Loucy (cell line): ENCODE results near the gene IL18.

Source experiments
- H2AFZ ChIP-seq: fragments of 200-600 bp; sonication (generic); 2 replicates; pipeline ENCODE4 v1.6.0; 2016; ENCODE audit warnings: antibody characterized with exemption, mild to moderate bottlenecking, low read length, moderate library complexity
- H3F3A ChIP-seq: fragments of 200-600 bp; 2 replicates; pipeline ENCODE4 v1.6.0; 2016; ENCODE audit warnings: antibody characterized with exemption, low read depth, mild to moderate bottlenecking
- H3K27me3 ChIP-seq: fragments of 200-600 bp; sonication (generic); 2 replicates; pipeline ENCODE4 v1.6.1; 2014; ENCODE audit warnings: low read length, mild to moderate bottlenecking; ENCODE audit not compliant: insufficient read depth, poor library complexity, severe bottlenecking
- H3K36me3 ChIP-seq: fragments of 200-600 bp; sonication (generic); 2 replicates; pipeline ENCODE4 v1.6.1; 2016; ENCODE audit warnings: low read length; ENCODE audit not compliant: insufficient read depth
- H3K4me1 ChIP-seq: fragments of 200-600 bp; sonication (generic); 2 replicates; pipeline ENCODE4 v1.5.1; 2014; ENCODE audit warnings: low read length, mild to moderate bottlenecking; ENCODE audit not compliant: insufficient read depth, poor library complexity, severe bottlenecking
- H3K4me2 ChIP-seq: fragments of 200-600 bp; sonication (generic); 2 replicates; pipeline ENCODE4 v1.6.0; 2014; ENCODE audit warnings: antibody characterized with exemption, low read length, low read depth, mild to moderate bottlenecking; ENCODE audit not compliant: poor library complexity, severe bottlenecking
- H3K4me3 ChIP-seq: fragments of 200-600 bp; sonication (generic); 2 replicates; pipeline ENCODE4 v1.5.1; 2014; ENCODE audit warnings: low read length, mild to moderate bottlenecking, mixed read lengths; ENCODE audit not compliant: poor library complexity, severe bottlenecking
- H3K79me2 ChIP-seq: fragments of 200-600 bp; sonication (generic); 2 replicates; pipeline ENCODE4 v1.6.1; 2014; ENCODE audit warnings: low read length; ENCODE audit not compliant: insufficient read depth
- H3K9ac ChIP-seq: fragments of 200-600 bp; sonication (generic); 2 replicates; pipeline ENCODE4 v1.6.0; 2014; ENCODE audit warnings: mild to moderate bottlenecking, low read depth, low read length, moderate library complexity; ENCODE audit not compliant: poor library complexity, severe bottlenecking
- H3K9me2 ChIP-seq: fragments of 200-600 bp; sonication (generic); replicated peaks from 2 replicates; pipeline ENCODE4 v1.6.1; 2016; ENCODE audit warnings: low read depth, low read length, mixed read lengths
- H3K9me3 ChIP-seq: fragments of 200-600 bp; sonication (generic); 2 replicates; pipeline ENCODE4 v1.6.1; 2014; ENCODE audit warnings: mild to moderate bottlenecking, antibody characterized with exemption, low read length, low read depth; ENCODE audit not compliant: insufficient read depth
- H4K20me1 ChIP-seq: fragments of 200-600 bp; sonication (generic); 2 replicates; pipeline ENCODE4 v1.6.0; 2014; ENCODE audit warnings: antibody characterized with exemption, low read length, mild to moderate bottlenecking; ENCODE audit not compliant: insufficient read depth, poor library complexity, severe bottlenecking
- CTCF ChIP-seq: fragments of 200-600 bp; sonication (generic); conservative IDR thresholded peaks from 2 replicates; pipeline ENCODE4 v1.5.1; 2014; ENCODE audit warnings: mild to moderate bottlenecking, antibody characterized with exemption, low read length
- EZH2phosphoT487 ChIP-seq: fragments of 200-600 bp; IDR thresholded peaks from 2 replicates; pipeline ENCODE4 v1.6.1; 2018; ENCODE audit warnings: antibody characterized with exemption, mild to moderate bottlenecking, moderate library complexity, borderline replicate concordance

IL18 gene

GRCh38 chr11:112103446-112103845 lies 60.4 kb downstream of the IL18 start:
- Histone ChIP-seq H3K79me2 (no peaks in the 10 kb centered on the region), H2AFZ (no peak overlapping the region), H3K4me1 (no peaks in the 10 kb centered on the region), H3K36me3 (no peaks in the 10 kb centered on the region), H3K9me3 (no peaks in the 10 kb centered on the region), H3K9me2 (no peaks in the 10 kb centered on the region), H3K4me3 (no peak overlapping the region), H3K4me2 (no peak overlapping the region), H4K20me1 (no peaks in the 10 kb centered on the region), H3K9ac (no peak overlapping the region), H3F3A (no peaks in the 10 kb centered on the region), H3K27me3 (no peaks in the 10 kb centered on the region)
- TF ChIP-seq CTCF (no peak), EZH2phosphoT487 (no peak)

- no peak overlapping the region for H3K4me2 ChIP-seq
- no peaks in the 10 kb centered on the region for H4K20me1 ChIP-seq
- no peak overlapping the region for H2AFZ ChIP-seq
- H3K36me3 ChIP-seq: peaks cover 4% of the 10 kb centered on the region; the same call in 1 of the 2 replicates
- no peak overlapping the region for H3K9ac ChIP-seq
- TF ChIP-seq CTCF (no peak), EZH2phosphoT487 (no peak)
- no peaks in the 10 kb centered on the region for H3K9me2 ChIP-seq
- H3K9me3 ChIP-seq: no peaks in the 10 kb centered on the region
- H3K79me2 ChIP-seq: no peaks in the 10 kb centered on the region
- H3F3A ChIP-seq: no peaks in the 10 kb centered on the region
- H3K27me3 ChIP-seq: no peaks in the 10 kb centered on the region
- no peak overlapping the region for H3K4me3 ChIP-seq
- no peaks in the 10 kb centered on the region for H3K4me1 ChIP-seq
Observed at GRCh38 chr11:112100462-112100861, 63.4 kb downstream of the IL18 start.

- Histone ChIP-seq H3K9me3 (no peaks in the 10 kb centered on the region), H2AFZ (no peak overlapping the region), H3K4me3 (no peak overlapping the region), H3K4me2 (no peak overlapping the region), H3K36me3 (peaks cover 10% of the 10 kb centered on the region; the same call in 1 of the 2 replicates), H3F3A (no peaks in the 10 kb centered on the region), H3K4me1 (no peaks in the 10 kb centered on the region), H3K9ac (no peak overlapping the region), H3K79me2 (no peaks in the 10 kb centered on the region), H4K20me1 (no peaks in the 10 kb centered on the region), H3K9me2 (no peaks in the 10 kb centered on the region), H3K27me3 (no peaks in the 10 kb centered on the region)
- no peak for TF ChIP-seq EZH2phosphoT487
- no peak for TF ChIP-seq CTCF
Observed at GRCh38 chr11:112097734-112098528, 66.0 kb downstream of the IL18 start.
